Uterus (tissue), 4 donors: Measurements from ENCODE around the gene HOXB7. TPM values are rescaled to one million over a fixed set of nuclear protein-coding genes. Genes with fewer than 3 reads are reported as not detected.

Source experiments
- DNase-seq, 2 donors: peaks; one replicate each; pipeline ENCODE4 v3.0.0-alpha.2; 2019 to 2020
- H3K27ac ChIP-seq, 2 donors: fragments of 200-600 bp; sonication (generic); 1 replicate in 1 of 2; 2 replicates in 1 of 2; pipeline ENCODE4 v1.5.1; 2016 to 2018
- H3K27me3 ChIP-seq, 2 donors: fragments of 200-600 bp; sonication (generic); one replicate each; pipeline ENCODE4 v1.5.1; 2018 to 2019; ENCODE audit warnings: control low read depth in 1 of 2
- H3K36me3 ChIP-seq, 2 donors: fragments of 200-600 bp; sonication (generic); one replicate each; pipeline ENCODE4 v1.5.1; 2019; ENCODE audit warnings: control low read depth in 1 of 2
- H3K4me1 ChIP-seq, 2 donors: fragments of 200-600 bp; sonication (generic); one replicate each; pipeline ENCODE4 v1.5.1; 2018 to 2019; ENCODE audit warnings: control low read depth in 1 of 2
- H3K4me3 ChIP-seq, 2 donors: fragments of 200-600 bp; sonication (generic); 1 replicate in 1 of 2; 2 replicates in 1 of 2; pipeline ENCODE4 v1.5.1; 2018 to 2019; ENCODE audit warnings: mild to moderate bottlenecking in 1 of 2
- H3K9me3 ChIP-seq, 2 donors: fragments of 200-600 bp; sonication (generic); one replicate each; pipeline ENCODE4 v1.5.1; 2019; ENCODE audit warnings: control low read depth in 1 of 2
- POLR2A ChIP-seq, 2 donors: fragments of 450-650 bp; IDR thresholded peaks; one replicate each; pipeline ENCODE4 v1.6.1; 2016; ENCODE audit warnings: antibody characterized with exemption in 2 of 2, mild to moderate bottlenecking in 1 of 2, moderate library complexity in 1 of 2
- intact Hi-C: fragments of 100-400 bp; cut with DNase I; formaldehyde crosslinking; loops from one replicate; pipeline ENCODE4 v1.15.1; 2023; ENCODE audit warnings: low total_unique reads
- total RNA-seq, 4 donors: library from RNA; depleted of rRNA in 3 of 4; stranded (reverse); fragments of >200 nt in 3 of 4; gene quantifications; one replicate each; pipeline versions ENCODE4 v1.1.0 to v1.2.4, GENCODE V29; 2014 to 2023
- TF ChIP-seq, protein P1 (sequence below), 4 experiments: fragments of 200-600 bp in 2 of 4; fragments of 450-650 bp in 2 of 4; sonication (generic) in 2 of 4; IDR thresholded peaks; one replicate each; pipeline ENCODE4 v1.5.1; 2016 to 2019; ENCODE audit warnings: antibody characterized with exemption in 4 of 4, mild to moderate bottlenecking in 2 of 4, moderate library complexity in 1 of 4
- donor health status: DM: yes; HTN: yes; CAD: no.

HOXB7 gene
- total RNA-seq, 4 donors from 2014 or later: 1.0 to 6.9 (median 3.5) TPM; not detected in 1

DNA sequence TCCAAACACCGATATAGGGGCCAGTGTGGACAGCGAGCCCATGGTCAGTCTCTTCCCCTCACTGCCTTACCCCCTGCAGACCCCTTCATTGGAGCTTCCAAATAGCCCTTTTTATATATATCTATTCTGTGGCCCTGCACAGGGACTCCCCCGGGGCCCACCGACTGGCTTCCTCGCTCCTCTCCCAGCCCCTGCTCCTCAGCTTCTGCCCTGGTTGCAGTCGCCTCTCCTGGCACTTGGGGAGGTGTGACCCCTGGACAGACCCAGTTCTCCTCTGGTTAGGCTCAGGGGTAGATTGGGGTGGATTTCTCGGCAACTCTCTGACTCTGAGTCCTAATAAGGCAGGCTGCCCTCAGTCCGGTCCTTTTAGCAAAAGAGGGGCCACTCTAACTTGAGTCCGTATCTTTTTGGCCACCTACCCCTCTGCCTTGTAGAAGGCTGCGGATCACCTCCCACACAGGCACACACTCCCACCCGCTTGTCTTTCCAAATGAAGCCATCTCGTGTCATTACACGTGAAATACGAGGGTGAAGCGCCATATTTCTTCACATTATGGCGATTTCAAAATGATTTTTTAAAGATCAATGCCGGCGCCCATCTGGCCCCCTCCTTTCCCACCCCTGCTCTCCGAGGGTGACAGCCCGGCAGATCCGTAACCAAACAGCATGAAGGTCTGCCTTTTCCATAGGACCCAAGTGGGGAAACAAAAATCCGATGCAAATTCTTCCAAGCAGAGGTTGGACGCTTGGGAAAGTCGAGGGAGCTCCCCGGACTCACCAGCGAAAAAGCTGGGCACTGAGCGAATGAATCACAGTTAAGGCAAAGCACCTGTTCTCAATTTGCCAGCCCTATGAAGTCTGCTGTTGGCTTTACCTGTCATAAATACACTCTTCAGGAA, 17.1 kb upstream of the HOXB7 start:
- Histone ChIP-seq H3K27ac (no peak overlapping the region), H3K27me3 (peaks cover 20 to 75% of the 10 kb centered on the region in 2 donors), H3K4me3 (no peak overlapping the region), H3K9me3 (no peaks in the 10 kb centered on the region), H3K4me1 (peaks cover 0 to 15% of the 10 kb centered on the region in 2 donors), H3K36me3 (no peaks in the 10 kb centered on the region)
- intact Hi-C loops: no loop called here
- TF ChIP-seq, protein P1, sequence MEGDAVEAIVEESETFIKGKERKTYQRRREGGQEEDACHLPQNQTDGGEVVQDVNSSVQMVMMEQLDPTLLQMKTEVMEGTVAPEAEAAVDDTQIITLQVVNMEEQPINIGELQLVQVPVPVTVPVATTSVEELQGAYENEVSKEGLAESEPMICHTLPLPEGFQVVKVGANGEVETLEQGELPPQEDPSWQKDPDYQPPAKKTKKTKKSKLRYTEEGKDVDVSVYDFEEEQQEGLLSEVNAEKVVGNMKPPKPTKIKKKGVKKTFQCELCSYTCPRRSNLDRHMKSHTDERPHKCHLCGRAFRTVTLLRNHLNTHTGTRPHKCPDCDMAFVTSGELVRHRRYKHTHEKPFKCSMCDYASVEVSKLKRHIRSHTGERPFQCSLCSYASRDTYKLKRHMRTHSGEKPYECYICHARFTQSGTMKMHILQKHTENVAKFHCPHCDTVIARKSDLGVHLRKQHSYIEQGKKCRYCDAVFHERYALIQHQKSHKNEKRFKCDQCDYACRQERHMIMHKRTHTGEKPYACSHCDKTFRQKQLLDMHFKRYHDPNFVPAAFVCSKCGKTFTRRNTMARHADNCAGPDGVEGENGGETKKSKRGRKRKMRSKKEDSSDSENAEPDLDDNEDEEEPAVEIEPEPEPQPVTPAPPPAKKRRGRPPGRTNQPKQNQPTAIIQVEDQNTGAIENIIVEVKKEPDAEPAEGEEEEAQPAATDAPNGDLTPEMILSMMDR (IDR thresholded peaks at IDR 0.05): no peak
- TF ChIP-seq POLR2A (IDR thresholded peaks at IDR 0.05): no peak
- DNase-seq: no peak

DNA sequence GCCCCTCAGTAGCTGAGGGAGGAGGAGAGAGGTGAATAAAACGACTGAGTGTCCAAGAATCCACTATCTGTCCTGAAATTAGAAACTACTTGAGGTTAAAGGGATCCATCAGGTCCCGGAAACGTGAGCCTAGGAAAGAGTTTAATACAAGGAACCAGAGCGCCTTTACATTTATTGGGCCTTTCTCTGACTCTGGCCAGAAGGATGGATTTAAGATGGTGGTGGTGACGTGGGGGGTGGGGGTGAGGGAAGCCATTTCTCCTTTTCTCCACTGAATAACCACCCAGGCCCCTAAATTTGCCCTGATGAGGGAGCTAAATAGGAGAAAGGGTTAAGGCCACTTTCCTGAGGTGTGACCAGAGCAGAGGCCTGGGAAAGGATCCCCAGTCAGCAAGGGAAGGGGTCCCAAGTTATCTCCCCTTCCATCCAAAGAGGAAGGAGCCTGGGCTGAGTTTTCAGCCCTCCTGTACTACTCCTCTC, 16.3 kb upstream of the HOXB7 start:
- peaks cover 20 to 82% of the 10 kb centered on the region in 2 donors for H3K27me3 ChIP-seq
- H3K27ac ChIP-seq: no peak overlapping the region
- intact Hi-C loops: no loop called here
- DNase-seq: no peak
- H3K4me1 ChIP-seq: peaks cover 0 to 15% of the 10 kb centered on the region in 2 donors
- no peak overlapping the region for H3K4me3 ChIP-seq
- no peaks in the 10 kb centered on the region for H3K9me3 ChIP-seq
- no peaks in the 10 kb centered on the region for H3K36me3 ChIP-seq
- no peak for TF ChIP-seq POLR2A (IDR thresholded peaks at IDR 0.05)
- TF ChIP-seq, protein P1 (IDR thresholded peaks at IDR 0.05): no peak

DNA sequence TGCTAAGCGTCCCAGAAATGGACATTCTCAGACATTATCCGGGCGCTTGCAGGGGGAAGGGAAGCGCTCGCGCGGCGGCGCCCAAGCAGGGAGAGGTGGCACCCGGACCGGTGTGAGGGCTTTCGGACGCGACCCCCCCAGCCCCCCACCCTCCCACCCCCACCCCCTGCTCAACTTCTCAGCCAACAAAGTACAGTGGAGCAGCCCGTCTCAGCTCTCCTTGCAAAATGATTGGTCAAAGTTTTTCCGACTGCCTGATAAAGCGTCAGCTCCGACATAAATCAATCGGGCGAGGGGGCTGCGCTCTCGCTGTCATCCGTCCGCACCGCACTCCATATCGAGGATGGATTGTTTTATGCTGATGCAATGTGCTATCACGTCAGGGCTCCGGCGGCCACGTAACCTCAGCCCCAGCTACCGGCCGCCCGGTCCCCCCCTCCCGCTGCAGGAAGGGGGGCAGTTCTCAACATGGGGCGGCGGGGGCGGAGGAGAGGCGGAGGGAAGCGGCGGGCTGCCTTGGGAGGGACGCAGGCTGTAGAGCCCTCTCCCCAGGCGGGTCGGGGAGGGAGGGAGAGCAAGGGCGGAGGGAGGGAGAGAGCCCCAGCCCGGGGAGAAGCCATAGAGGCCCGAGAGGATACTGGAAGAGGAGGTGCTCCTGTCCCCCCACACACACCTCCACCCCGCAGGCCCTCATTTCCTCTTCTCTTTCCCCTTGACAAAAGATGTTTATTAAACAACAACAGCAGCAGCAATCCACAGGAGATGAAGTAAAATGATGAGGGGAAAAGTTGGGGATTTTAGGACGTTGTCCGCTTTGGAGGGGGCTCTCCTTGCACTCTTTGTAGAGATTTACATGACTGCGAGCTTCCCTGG, 15.7 kb upstream of the HOXB7 start, which contains the start of gene HOXB9:
TSS of gene HOXB9 (minus strand) at position 114 of the 873 bp plus-strand sequence. CDS start at position 25, 89 bp downstream.
- intact Hi-C loops: no loop called here
- Histone ChIP-seq H3K27me3 (peaks cover 20 to 85% of the 10 kb centered on the region in 2 donors), H3K27ac (peak within 1 kb of the TSS; percentile 26 to 44)

DNA sequence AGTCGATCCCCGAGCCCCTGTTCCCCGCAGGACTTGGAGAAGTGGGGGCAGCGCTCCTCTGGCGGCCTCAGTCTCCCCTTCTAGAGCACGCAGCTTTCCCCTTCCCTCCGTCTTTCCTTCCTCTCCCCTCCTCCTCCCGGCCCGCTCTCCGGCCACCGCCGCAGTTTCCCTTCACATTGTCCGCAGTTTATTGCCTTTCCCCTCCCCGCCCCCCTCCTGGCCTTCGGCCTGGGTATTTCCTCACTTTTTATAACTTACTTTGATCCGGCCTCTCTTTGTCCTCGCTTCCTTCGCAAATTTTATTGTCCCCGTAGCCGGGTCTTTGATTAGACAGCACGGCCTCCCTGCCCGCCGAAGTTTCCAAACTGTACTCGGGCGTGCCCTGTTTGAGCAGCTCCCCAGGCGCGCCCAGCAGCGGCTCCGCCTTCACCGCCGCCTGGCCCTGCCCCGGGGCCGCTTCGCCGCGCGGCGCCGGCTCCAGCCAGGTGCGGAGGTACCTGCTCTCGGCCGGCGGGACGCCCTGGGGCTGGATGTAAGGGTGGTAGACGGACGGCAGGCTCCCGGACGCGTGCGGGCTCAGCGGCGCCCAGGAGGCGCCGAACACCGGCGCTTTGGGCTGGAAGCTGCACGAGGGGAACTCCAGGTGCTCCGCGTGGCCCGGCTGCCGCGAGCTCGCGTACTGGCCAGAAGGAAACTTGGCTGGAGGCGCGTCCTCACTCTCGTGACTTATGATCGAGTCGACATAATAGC, 14.9 kb upstream of the HOXB7 start:
- intact Hi-C loops: no loop called here
- Histone ChIP-seq H3K4me3 (peak overlapping the region; percentile 3 to 22), H3K36me3 (no peaks in the 10 kb centered on the region), H3K27ac (peak overlapping the region; percentile 26 to 44), H3K9me3 (no peaks in the 10 kb centered on the region), H3K27me3 (peaks cover 24 to 82% of the 10 kb centered on the region in 2 donors), H3K4me1 (peaks cover 0 to 15% of the 10 kb centered on the region in 2 donors)
- peak in 1 of 2 donors; percentile 26 for TF ChIP-seq POLR2A (IDR thresholded peaks at IDR 0.05)
- TF ChIP-seq, protein P1 (IDR thresholded peaks at IDR 0.05): no peak
- peak in 1 of 2 donors; percentile 52 for DNase-seq

More for the DNA sequence above, 15.7 kb upstream of the HOXB7 start, which contains the start of gene HOXB9:
- no peak for DNase-seq
- H3K9me3 ChIP-seq: no peaks in the 10 kb centered on the region
- peak within 1 kb of the TSS; percentile 3 to 22 for H3K4me3 ChIP-seq
- no peaks in the 10 kb centered on the region for H3K36me3 ChIP-seq
- no peak for TF ChIP-seq POLR2A (IDR thresholded peaks at IDR 0.05)
- TF ChIP-seq, protein P1 (IDR thresholded peaks at IDR 0.05): no peak
- H3K4me1 ChIP-seq: peaks cover 0 to 15% of the 10 kb centered on the region in 2 donors
